Neural progenitor cell (in vitro differentiated cells): ENCODE measurements around the gene WWOX.

ENCODE experiments used
- CTCF ChIP-seq: fragments of 200-600 bp; sonication (generic); IDR thresholded peaks from 2 replicates; pipeline ENCODE4 v1.5.1; 2017; ENCODE audit warnings: antibody characterized with exemption, mild to moderate bottlenecking
- EZH2 ChIP-seq: fragments of 200-600 bp; sonication (generic); IDR thresholded peaks from 2 replicates; pipeline ENCODE4 v1.6.1; 2017; ENCODE audit warnings: antibody characterized with exemption, mild to moderate bottlenecking, moderate library complexity

GRCh38 chr16:78493573-78493972 is 394.1 kb downstream of the WWOX start:
- TF ChIP-seq CTCF = no peak
- TF ChIP-seq EZH2 = no peak
